Vagina (tissue), 2 donors: ENCODE data around the gene HOXC5.

Experiments used
- CTCF ChIP-seq, 3 experiments: fragments of 450-650 bp in 2 of 3; fragments of 200-600 bp in 1 of 3; sonication (generic) in 1 of 3; IDR thresholded peaks; one replicate each; pipeline ENCODE4 v1.5.1; 2017 to 2019; ENCODE audit warnings: antibody characterized with exemption in 3 of 3, mild to moderate bottlenecking in 2 of 3, moderate library complexity in 2 of 3
- POLR2A ChIP-seq, 2 donors: fragments of 450-650 bp; IDR thresholded peaks; one replicate each; pipeline ENCODE4 v1.6.1; 2017; ENCODE audit warnings: antibody characterized with exemption in 2 of 2, mild to moderate bottlenecking in 2 of 2, moderate library complexity in 2 of 2
- POLR2AphosphoS5 ChIP-seq, 2 donors: sonication (generic); formaldehyde crosslinking; IDR thresholded peaks; one replicate each; pipeline ENCODE4 v1.9.0; 2017; ENCODE audit warnings: antibody characterized with exemption in 2 of 2, mild to moderate bottlenecking in 2 of 2, low read depth in 1 of 2; ENCODE audit not compliant: insufficient read depth in 1 of 2

- TF ChIP-seq CTCF (IDR thresholded peaks at IDR 0.05) (no peak), POLR2A (IDR thresholded peaks at IDR 0.05) (no peak), POLR2AphosphoS5 (IDR thresholded peaks at IDR 0.05; ENCODE audit: insufficient read depth in 1 of 2, low read depth in 1 of 2) (no peak)
These were observed 32.8 kb downstream of the HOXC5 start for GRCh38 chr12:54065677-54066076.
